Measurements from ENCODE around the gene PXK.

DNA sequence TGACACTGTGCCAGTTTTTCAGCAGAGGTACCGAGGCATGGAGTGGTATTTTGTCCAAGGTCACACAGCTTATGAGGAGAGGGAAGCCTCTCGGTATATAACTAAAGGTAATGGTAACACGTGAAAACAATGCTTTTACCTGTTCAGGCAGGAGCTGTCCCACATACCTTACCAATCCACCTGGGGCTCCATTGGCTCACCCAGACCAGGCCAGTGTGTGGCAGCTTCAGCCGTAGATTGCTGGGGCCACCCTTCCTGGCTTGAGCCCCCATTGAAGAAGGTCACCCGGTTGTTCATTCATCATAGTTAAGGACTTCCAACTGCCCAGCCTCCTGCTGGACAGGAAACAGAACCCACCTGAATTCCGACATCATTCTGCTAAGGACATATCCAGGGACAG is 35.8 kb upstream of the PXK start:
- TF ChIP-seq CTCF (IDR thresholded peaks at IDR 0.05; ENCODE audit: low read depth, low read length) (no peak), POLR2A (IDR thresholded peaks at IDR 0.05; ENCODE audit: extremely low read depth, insufficient read length) (no peak)
